Endothelial cell (in vitro differentiated cells): ENCODE data around the gene NEDD4L. TPM values are rescaled to one million over a fixed set of nuclear protein-coding genes. Genes with fewer than 3 reads are reported as not detected.

Source experiments
- DNase-seq: peaks from one replicate; pipeline ENCODE4 v3.0.0; 2021; ENCODE audit warnings: low spot score
- H3K27ac Mint-ChIP-seq: one replicate; pipeline ENCODE4 v1.8.0; 2021; ENCODE audit warnings: mixed read lengths, inconsistent platforms; ENCODE audit not compliant: unreplicated experiment
- H3K27me3 Mint-ChIP-seq: one replicate; pipeline ENCODE4 v1.8.0; 2021; ENCODE audit warnings: mild to moderate bottlenecking, moderate library complexity, mixed read lengths, inconsistent platforms; ENCODE audit not compliant: unreplicated experiment
- H3K36me3 Mint-ChIP-seq: one replicate; pipeline ENCODE4 v1.8.0; 2021; ENCODE audit warnings: mild to moderate bottlenecking, low read depth, mixed read lengths, inconsistent platforms; ENCODE audit not compliant: unreplicated experiment
- H3K4me1 Mint-ChIP-seq: one replicate; pipeline ENCODE4 v1.8.0; 2021; ENCODE audit warnings: mild to moderate bottlenecking, mixed read lengths, inconsistent platforms; ENCODE audit not compliant: unreplicated experiment
- H3K4me3 Mint-ChIP-seq: one replicate; pipeline ENCODE4 v1.8.0; 2021; ENCODE audit warnings: mild to moderate bottlenecking, mixed read lengths, inconsistent platforms; ENCODE audit not compliant: unreplicated experiment
- H3K9me3 Mint-ChIP-seq: one replicate; pipeline ENCODE4 v1.8.0; 2021; ENCODE audit warnings: mixed read lengths, inconsistent platforms; ENCODE audit not compliant: unreplicated experiment
- total RNA-seq: library from RNA; stranded (reverse); fragmentation: NEBNext Ultra II Directional; extraction: Animal tissue kit (Norgen Biotek cat#: 25700); gene quantifications from one replicate; pipeline ENCODE4 v1.2.1, GENCODE V29; 2021; ENCODE audit not compliant: unreplicated experiment
- TF ChIP-seq, protein P1 (sequence below): fragments of 200-600 bp; sonication (generic); IDR thresholded peaks from one replicate; pipeline ENCODE4 v1.5.0; 2021; ENCODE audit warnings: antibody characterized with exemption; ENCODE audit not compliant: unreplicated experiment

Gene NEDD4L
- total RNA-seq, 1 donor from 2014 or later: 42.8 TPM

DNA sequence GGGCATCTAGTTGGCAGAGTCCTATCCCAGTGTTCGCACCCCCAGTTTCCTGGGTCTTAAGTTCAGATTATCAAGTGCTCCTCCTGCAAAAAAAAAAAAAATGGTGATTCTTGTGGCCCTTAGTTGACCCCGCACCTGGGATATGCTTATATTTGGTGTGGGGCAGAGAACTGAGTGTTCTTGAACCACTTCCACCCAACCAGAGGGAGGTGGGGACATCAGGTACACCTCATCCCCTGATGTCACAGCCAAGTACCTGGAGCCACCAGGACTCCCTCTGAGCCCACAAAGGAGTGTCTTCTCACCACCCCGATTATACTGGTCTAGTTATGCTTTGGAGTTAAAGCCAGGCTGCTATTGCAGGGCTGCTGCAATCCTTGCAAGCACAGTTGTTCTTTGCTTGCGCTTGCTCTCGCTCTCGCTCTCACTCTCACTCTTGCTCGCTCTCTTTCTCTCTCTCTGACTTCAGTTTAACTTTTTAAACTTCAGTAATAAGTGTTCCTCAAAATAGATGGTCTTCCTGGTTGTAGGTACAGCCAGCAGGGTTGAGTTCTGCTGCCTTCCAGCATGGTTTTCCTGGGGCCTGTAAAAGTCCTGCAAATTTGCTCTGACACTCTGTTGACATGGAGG lies 265.7 kb downstream of the NEDD4L start:
- Mint-ChIP-seq H3K36me3 (peaks cover 2% of the 10 kb centered on the region), H3K4me1 (peaks cover 24% of the 10 kb centered on the region), H3K9me3 (no peaks in the 10 kb centered on the region), H3K4me3 (no peak overlapping the region), H3K27ac (no peak overlapping the region), H3K27me3 (no peaks in the 10 kb centered on the region)
- TF ChIP-seq, protein P1, sequence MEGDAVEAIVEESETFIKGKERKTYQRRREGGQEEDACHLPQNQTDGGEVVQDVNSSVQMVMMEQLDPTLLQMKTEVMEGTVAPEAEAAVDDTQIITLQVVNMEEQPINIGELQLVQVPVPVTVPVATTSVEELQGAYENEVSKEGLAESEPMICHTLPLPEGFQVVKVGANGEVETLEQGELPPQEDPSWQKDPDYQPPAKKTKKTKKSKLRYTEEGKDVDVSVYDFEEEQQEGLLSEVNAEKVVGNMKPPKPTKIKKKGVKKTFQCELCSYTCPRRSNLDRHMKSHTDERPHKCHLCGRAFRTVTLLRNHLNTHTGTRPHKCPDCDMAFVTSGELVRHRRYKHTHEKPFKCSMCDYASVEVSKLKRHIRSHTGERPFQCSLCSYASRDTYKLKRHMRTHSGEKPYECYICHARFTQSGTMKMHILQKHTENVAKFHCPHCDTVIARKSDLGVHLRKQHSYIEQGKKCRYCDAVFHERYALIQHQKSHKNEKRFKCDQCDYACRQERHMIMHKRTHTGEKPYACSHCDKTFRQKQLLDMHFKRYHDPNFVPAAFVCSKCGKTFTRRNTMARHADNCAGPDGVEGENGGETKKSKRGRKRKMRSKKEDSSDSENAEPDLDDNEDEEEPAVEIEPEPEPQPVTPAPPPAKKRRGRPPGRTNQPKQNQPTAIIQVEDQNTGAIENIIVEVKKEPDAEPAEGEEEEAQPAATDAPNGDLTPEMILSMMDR: no peak
- no peak for DNase-seq

DNA sequence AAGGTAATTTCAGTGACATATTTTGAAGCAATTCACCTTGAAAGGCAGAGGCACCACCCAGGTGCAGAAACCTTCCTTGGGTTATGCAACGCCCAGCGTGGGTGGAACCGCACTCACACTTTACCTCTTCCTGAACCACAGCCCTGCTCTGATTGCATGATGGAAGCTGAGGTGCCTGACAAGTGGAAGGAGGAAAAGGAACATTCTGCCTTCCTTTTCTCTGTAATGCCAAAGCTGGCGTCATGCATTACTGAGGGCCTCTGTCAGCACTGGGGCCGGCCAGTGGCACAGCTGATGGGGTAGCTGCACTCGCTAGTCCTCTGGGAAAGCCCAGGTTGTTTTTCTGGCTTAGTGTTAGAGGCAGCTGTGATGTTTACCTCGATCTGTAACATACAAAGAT lies 266.5 kb downstream of the NEDD4L start:
- Mint-ChIP-seq H3K27ac (no peak overlapping the region), H3K4me3 (no peak overlapping the region), H3K9me3 (no peaks in the 10 kb centered on the region), H3K27me3 (peaks cover 1% of the 10 kb centered on the region), H3K4me1 (peaks cover 31% of the 10 kb centered on the region), H3K36me3 (no peaks in the 10 kb centered on the region)
- DNase-seq: peak; percentile 23
- TF ChIP-seq, protein P1: no peak

DNA sequence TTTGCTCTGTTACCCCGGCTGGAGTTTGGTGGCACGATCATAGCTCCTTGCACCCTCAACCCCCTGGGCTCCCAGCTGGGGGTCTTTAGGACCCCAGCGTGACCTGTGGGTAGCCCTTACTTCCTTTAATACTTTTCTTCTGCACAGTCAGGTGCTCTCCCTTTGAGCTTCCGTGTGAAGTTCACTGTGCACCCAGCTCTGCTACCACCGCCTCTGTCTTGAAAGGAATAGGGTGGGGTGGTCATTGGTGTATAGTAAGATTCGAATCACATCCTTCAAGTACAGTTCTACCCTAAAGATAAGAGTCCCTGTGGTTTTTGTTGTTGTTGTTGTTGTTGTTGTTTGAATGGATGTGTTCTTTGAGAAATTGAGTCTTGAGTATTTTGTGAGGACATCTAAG lies 267.4 kb downstream of the NEDD4L start:
- DNase-seq: no peak
- H3K36me3 Mint-ChIP-seq: no peaks in the 10 kb centered on the region
- peaks cover 40% of the 10 kb centered on the region for H3K4me1 Mint-ChIP-seq
- TF ChIP-seq, protein P1: no peak
- H3K4me3 Mint-ChIP-seq: no peak overlapping the region
- no peak overlapping the region for H3K27ac Mint-ChIP-seq
- H3K9me3 Mint-ChIP-seq: no peaks in the 10 kb centered on the region
- peaks cover 1% of the 10 kb centered on the region for H3K27me3 Mint-ChIP-seq

DNA sequence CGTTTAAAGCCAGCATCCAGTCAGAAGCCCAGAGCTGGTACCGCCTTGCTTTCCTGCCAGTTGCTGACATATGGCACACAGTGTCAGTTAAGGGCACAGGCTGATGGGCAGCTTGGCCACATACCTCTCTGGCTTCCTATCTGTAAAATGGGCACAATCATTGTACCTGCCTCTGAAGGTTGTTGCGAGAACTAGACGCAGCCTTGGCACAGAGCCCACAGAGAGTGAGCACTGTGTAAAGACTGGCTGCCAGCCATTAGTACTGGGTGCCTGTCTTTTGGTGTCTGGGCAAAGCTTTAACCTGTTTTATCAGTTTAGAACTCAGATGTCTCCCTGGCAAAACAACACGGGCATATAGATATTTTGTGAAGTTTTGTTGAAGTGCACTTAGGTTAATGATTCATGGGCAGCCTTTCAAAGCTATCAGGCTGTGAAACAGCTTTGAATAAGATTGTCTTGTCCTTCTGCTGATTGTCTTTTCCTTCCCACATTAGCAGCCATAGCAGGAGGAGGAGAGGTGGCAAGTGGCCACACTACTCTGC lies 269.5 kb downstream of the NEDD4L start:
- no peaks in the 10 kb centered on the region for H3K36me3 Mint-ChIP-seq
- no peaks in the 10 kb centered on the region for H3K9me3 Mint-ChIP-seq
- no peak overlapping the region for H3K4me3 Mint-ChIP-seq
- peaks cover 1% of the 10 kb centered on the region for H3K27me3 Mint-ChIP-seq
- DNase-seq: no peak
- H3K27ac Mint-ChIP-seq: no peak overlapping the region
- TF ChIP-seq, protein P1: no peak
- H3K4me1 Mint-ChIP-seq: peaks cover 43% of the 10 kb centered on the region

DNA sequence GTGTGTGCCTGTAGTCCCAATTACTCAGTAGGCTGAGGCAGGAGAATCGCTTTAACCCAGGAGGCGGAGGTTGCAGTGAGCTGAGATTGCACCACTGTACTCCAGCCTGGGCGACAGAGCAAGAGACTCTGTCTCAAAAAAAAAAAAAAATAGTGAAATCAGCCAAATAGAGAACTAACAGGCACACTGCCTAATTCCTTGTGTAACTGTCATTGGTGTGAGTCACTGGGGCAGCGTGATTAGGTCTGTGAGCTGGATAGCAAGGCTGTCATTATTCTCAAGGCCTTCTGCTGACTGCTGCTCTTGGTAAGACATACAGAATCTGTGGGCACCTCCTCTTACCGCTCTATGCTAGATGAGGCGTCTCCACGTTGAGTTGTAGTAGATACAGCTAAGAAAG lies 270.3 kb downstream of the NEDD4L start:
- DNase-seq: no peak
- Mint-ChIP-seq H3K27me3 (peaks cover 1% of the 10 kb centered on the region), H3K9me3 (no peaks in the 10 kb centered on the region), H3K4me1 (peaks cover 40% of the 10 kb centered on the region), H3K36me3 (no peaks in the 10 kb centered on the region), H3K27ac (no peak overlapping the region), H3K4me3 (no peak overlapping the region)
- TF ChIP-seq, protein P1: no peak
